ENCODE data around the gene AANAT.

Gene AANAT

GRCh38 chr17:76451506-76451905 is 15.9 kb upstream of the AANAT start:
- no peak for TF ChIP-seq CTCF (IDR thresholded peaks at IDR 0.05)

GRCh38 chr17:76452127-76452659 is 15.2 kb upstream of the AANAT start:
- no peak for TF ChIP-seq CTCF (IDR thresholded peaks at IDR 0.05)

- peak; percentile 58 for TF ChIP-seq CTCF (IDR thresholded peaks at IDR 0.05)
Measured at GRCh38 chr17:76452660-76453430, 14.6 kb upstream of the AANAT start, which contains the start of gene UBE2O. TSS of gene UBE2O (minus strand) at chr17:76453152. CDS start at chr17:76453141, 11 bp downstream.

- TF ChIP-seq CTCF (IDR thresholded peaks at IDR 0.05), result no peak; the same call in 1 of the 2 replicates
Measured at GRCh38 chr17:76453431-76453743, 14.0 kb upstream of the AANAT start.

- TF ChIP-seq CTCF (IDR thresholded peaks at IDR 0.05), result peak; percentile 46
Measured at GRCh38 chr17:76458580-76459490, 8.6 kb upstream of the AANAT start.

- TF ChIP-seq CTCF (IDR thresholded peaks at IDR 0.05), result no peak
Measured at GRCh38 chr17:76459674-76460073, 7.7 kb upstream of the AANAT start.

- no peak for TF ChIP-seq CTCF (IDR thresholded peaks at IDR 0.05)
Measured at GRCh38 chr17:76461765-76462555, 5.4 kb upstream of the AANAT start.

Data from LNCAP (cell line).